Measurements from ENCODE around the gene HIPK3. TPM values are rescaled to one million over a fixed set of nuclear protein-coding genes. Genes with fewer than 3 reads are reported as not detected.

The HIPK3 gene
- total RNA-seq, 1 donor from 2014 or later: 33.1 TPM

DNA sequence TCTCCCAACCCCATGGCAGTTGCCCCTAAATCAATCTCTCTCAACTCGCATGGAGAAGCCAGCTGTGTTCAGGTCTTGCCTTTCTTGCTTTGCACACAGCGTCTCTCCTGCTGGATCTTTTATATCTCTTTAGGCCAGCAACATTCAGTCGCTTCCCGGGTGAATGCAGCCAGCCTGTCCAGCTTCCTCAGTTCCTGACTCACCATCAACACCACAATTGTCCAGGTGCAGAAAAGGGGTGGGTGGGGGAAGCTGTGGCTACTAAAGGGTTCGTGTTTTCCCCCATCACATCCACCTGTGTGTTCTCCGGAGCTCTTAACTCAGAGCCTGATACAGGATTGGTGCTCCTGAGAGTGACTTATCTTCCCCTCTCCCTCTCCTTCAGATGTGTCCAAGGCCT lies 116.5 kb downstream of the HIPK3 start:
- Mint-ChIP-seq H3K27ac (no peak overlapping the region), H3K4me1 (peaks cover 27% of the 10 kb centered on the region), H3K36me3 (no peaks in the 10 kb centered on the region), H3K4me3 (no peak overlapping the region), H3K9me3 (no peaks in the 10 kb centered on the region), H3K27me3 (ENCODE audit: insufficient read depth, low read depth) (peaks cover 24% of the 10 kb centered on the region)
- Histone ChIP-seq H3K9me3 (ENCODE audit: low read depth) (no peaks in the 10 kb centered on the region), H2AFZ (replicated peaks) (no peak overlapping the region), H3K79me2 (ENCODE audit: low read depth) (no peaks in the 10 kb centered on the region), H3K36me3 (no peaks in the 10 kb centered on the region), H3K4me1 (no peaks in the 10 kb centered on the region), H3F3A (ENCODE audit: low read depth) (peaks cover 16% of the 10 kb centered on the region), H3K4me2 (no peak overlapping the region), H3K27me3 (peaks cover 55% of the 10 kb centered on the region), H3K27ac (no peak overlapping the region), H3K9ac (no peak overlapping the region), H4K20me1 (ENCODE audit: low read depth) (peaks cover 11% of the 10 kb centered on the region), H3K4me3 (no peak overlapping the region)
- DNase-seq (ENCODE audit: low spot score): no peak
- no peak for TF ChIP-seq EZH2 (IDR thresholded peaks at IDR 0.05)

DNA sequence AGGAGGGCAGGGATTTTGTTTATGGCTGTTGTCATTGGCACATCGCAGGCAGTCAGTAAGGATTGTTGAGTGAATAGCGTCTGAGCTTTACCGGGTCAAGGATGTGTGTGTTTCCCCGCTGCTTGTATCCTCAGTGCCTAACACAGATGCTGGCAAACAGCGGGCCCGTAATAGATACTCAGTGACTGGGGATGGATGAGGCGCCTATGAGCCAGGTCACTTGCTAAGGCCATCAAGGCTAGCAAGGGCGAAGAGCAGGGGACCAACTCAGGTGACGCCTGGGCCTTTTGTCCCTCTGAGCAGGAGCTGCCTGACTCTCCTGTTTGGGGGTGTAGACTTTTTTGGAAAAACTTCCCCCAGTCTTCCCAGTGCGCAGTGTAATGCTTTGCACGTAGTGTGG lies 118.1 kb downstream of the HIPK3 start:
- no peak for TF ChIP-seq EZH2 (IDR thresholded peaks at IDR 0.05)
- TF ChIP-seq, protein P1, sequence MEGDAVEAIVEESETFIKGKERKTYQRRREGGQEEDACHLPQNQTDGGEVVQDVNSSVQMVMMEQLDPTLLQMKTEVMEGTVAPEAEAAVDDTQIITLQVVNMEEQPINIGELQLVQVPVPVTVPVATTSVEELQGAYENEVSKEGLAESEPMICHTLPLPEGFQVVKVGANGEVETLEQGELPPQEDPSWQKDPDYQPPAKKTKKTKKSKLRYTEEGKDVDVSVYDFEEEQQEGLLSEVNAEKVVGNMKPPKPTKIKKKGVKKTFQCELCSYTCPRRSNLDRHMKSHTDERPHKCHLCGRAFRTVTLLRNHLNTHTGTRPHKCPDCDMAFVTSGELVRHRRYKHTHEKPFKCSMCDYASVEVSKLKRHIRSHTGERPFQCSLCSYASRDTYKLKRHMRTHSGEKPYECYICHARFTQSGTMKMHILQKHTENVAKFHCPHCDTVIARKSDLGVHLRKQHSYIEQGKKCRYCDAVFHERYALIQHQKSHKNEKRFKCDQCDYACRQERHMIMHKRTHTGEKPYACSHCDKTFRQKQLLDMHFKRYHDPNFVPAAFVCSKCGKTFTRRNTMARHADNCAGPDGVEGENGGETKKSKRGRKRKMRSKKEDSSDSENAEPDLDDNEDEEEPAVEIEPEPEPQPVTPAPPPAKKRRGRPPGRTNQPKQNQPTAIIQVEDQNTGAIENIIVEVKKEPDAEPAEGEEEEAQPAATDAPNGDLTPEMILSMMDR (IDR thresholded peaks at IDR 0.05): no peak
- no peak for TF ChIP-seq EZH2phosphoT487 (IDR thresholded peaks at IDR 0.05)
- peaks cover 24% of the 10 kb centered on the region for H3K27me3 Mint-ChIP-seq (ENCODE audit: insufficient read depth, low read depth)
- peaks cover 16% of the 10 kb centered on the region for H3F3A ChIP-seq (ENCODE audit: low read depth)
- DNase-seq (ENCODE audit: low spot score): no peak
- peaks cover 29% of the 10 kb centered on the region for H3K4me1 Mint-ChIP-seq
- peaks cover 71% of the 10 kb centered on the region for H3K27me3 ChIP-seq
- no peaks in the 10 kb centered on the region for H3K4me1 ChIP-seq
- peaks cover 11% of the 10 kb centered on the region for H4K20me1 ChIP-seq (ENCODE audit: low read depth)
- H3K36me3 Mint-ChIP-seq: no peaks in the 10 kb centered on the region
- no peaks in the 10 kb centered on the region for H3K9me3 ChIP-seq (ENCODE audit: low read depth)
- no peaks in the 10 kb centered on the region for H3K79me2 ChIP-seq (ENCODE audit: low read depth)
- H3K4me3 Mint-ChIP-seq: peak overlapping the region; percentile 94
- no peaks in the 10 kb centered on the region for H3K36me3 ChIP-seq
- H3K9ac ChIP-seq: no peak overlapping the region
- H3K4me2 ChIP-seq: peak overlapping the region; percentile 91
- peak overlapping the region; percentile 68 for H3K4me3 ChIP-seq
- no peak overlapping the region for H3K27ac ChIP-seq
- H3K27ac Mint-ChIP-seq: peak overlapping the region; percentile 83
- H3K9me3 Mint-ChIP-seq: no peaks in the 10 kb centered on the region
- peak overlapping the region; percentile 95 for H2AFZ ChIP-seq (replicated peaks)

DNA sequence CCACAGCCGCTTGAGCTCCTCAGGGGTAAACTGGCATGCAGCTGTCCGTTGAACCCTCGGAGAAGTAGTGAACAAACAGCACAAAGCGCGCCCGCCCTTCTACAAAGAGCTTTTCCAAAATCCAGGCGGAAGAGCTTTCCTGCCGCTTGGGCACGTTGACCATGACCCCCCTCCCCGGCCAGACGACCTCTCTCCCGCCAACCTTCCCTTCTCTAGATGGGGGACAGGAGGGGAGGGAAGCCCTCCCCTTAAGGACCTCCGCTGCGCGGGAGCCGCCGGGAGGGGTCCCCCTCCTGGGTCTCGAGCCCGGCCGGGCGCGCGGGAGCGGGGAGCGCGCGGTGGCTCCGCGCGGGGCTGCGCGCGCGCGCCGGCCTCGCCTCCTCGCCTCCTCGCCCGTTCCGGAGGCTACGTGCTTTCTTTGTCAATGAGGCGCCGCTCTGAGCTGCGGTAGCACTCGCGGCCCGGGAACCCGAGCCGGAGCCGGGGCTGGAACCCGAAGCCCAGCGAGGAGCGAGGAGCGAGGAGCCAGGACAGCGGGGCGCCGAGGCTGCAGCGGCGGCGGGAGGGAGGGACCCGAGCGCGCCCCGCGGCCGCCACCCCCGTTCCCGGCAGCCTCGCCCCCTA lies 118.6 kb downstream of the HIPK3 start, which contains the start of gene KIAA1549L:
Gene KIAA1549L (plus strand): TSS at position 421 of the 624 bp plus-strand sequence.
- Histone ChIP-seq H3K79me2 (ENCODE audit: low read depth) (no peaks in the 10 kb centered on the region), H3K4me3 (peak within 1 kb of the TSS; percentile 68), H3F3A (ENCODE audit: low read depth) (peaks cover 16% of the 10 kb centered on the region), H3K4me1 (no peaks in the 10 kb centered on the region), H3K27ac (no peak within 1 kb of the TSS), H3K36me3 (no peaks in the 10 kb centered on the region), H2AFZ (replicated peaks) (peak within 1 kb of the TSS; percentile 95), H4K20me1 (ENCODE audit: low read depth) (peaks cover 11% of the 10 kb centered on the region), H3K9me3 (ENCODE audit: low read depth) (no peaks in the 10 kb centered on the region), H3K27me3 (peaks cover 75% of the 10 kb centered on the region), H3K4me2 (peak within 1 kb of the TSS; percentile 91), H3K9ac (no peak within 1 kb of the TSS)
- H3K27me3 Mint-ChIP-seq (ENCODE audit: insufficient read depth, low read depth): peaks cover 24% of the 10 kb centered on the region
- peaks cover 29% of the 10 kb centered on the region for H3K4me1 Mint-ChIP-seq
- H3K4me3 Mint-ChIP-seq: peak within 1 kb of the TSS; percentile 94
- DNase-seq (ENCODE audit: low spot score): peak; percentile 75
- no peaks in the 10 kb centered on the region for H3K36me3 Mint-ChIP-seq
- TF ChIP-seq EZH2 (IDR thresholded peaks at IDR 0.05) (no peak), EZH2phosphoT487 (IDR thresholded peaks at IDR 0.05) (no peak)
- TF ChIP-seq, protein P1 (IDR thresholded peaks at IDR 0.05): no peak
- no peaks in the 10 kb centered on the region for H3K9me3 Mint-ChIP-seq
- peak within 1 kb of the TSS; percentile 83 for H3K27ac Mint-ChIP-seq
